Activated CD4-positive, alpha-beta memory T cell treated with anti-CD3 and anti-CD28 coated beads, Interleukin-2, amount 10 ng/mL, durations not matched to agents 7 days and 5 days (primary cell): ENCODE measurements around the gene NRDC. TPM values are rescaled to one million over a fixed set of nuclear protein-coding genes. Genes with fewer than 3 reads are reported as not detected.

Experiments
- CTCF ChIA-PET: fragments of 350-600 bp; sonication (Branson Sonifier 250); formaldehyde crosslinking; loops from one replicate; lab custom pipeline; 2021; ENCODE audit warnings: antibody characterized with exemption, inconsistent platforms; lab: Charles Lee
- POLR2A ChIA-PET: fragments of 350-600 bp; sonication (Branson Sonifier 250); formaldehyde crosslinking; loops from one replicate; lab custom pipeline; 2021; ENCODE audit warnings: antibody characterized with exemption; lab: Charles Lee
- DNase-seq: peaks from one replicate; pipeline ENCODE4 v3.0.0-alpha.2; 2020
- H3K27ac Mint-ChIP-seq: one replicate; pipeline ENCODE4 v1.8.0; 2021; ENCODE audit warnings: mild to moderate bottlenecking, mixed read lengths
- H3K27me3 Mint-ChIP-seq: one replicate; pipeline ENCODE4 v1.8.0; 2021; ENCODE audit warnings: mixed read lengths
- H3K36me3 Mint-ChIP-seq: one replicate; pipeline ENCODE4 v1.8.0; 2021; ENCODE audit warnings: low read depth, mixed read lengths
- H3K4me1 Mint-ChIP-seq: one replicate; pipeline ENCODE4 v1.8.0; 2021; ENCODE audit warnings: mixed read lengths
- H3K4me3 Mint-ChIP-seq: one replicate; pipeline ENCODE4 v1.8.0; 2021; ENCODE audit warnings: mild to moderate bottlenecking, mixed read lengths
- H3K9me3 Mint-ChIP-seq: one replicate; pipeline ENCODE4 v1.8.0; 2021; ENCODE audit warnings: mixed read lengths
- total RNA-seq, 2 experiments: library from RNA; stranded (reverse); gene quantifications; one replicate each; pipeline ENCODE4 v1.2.3, GENCODE V29; 2021

NRDC gene, protein sequence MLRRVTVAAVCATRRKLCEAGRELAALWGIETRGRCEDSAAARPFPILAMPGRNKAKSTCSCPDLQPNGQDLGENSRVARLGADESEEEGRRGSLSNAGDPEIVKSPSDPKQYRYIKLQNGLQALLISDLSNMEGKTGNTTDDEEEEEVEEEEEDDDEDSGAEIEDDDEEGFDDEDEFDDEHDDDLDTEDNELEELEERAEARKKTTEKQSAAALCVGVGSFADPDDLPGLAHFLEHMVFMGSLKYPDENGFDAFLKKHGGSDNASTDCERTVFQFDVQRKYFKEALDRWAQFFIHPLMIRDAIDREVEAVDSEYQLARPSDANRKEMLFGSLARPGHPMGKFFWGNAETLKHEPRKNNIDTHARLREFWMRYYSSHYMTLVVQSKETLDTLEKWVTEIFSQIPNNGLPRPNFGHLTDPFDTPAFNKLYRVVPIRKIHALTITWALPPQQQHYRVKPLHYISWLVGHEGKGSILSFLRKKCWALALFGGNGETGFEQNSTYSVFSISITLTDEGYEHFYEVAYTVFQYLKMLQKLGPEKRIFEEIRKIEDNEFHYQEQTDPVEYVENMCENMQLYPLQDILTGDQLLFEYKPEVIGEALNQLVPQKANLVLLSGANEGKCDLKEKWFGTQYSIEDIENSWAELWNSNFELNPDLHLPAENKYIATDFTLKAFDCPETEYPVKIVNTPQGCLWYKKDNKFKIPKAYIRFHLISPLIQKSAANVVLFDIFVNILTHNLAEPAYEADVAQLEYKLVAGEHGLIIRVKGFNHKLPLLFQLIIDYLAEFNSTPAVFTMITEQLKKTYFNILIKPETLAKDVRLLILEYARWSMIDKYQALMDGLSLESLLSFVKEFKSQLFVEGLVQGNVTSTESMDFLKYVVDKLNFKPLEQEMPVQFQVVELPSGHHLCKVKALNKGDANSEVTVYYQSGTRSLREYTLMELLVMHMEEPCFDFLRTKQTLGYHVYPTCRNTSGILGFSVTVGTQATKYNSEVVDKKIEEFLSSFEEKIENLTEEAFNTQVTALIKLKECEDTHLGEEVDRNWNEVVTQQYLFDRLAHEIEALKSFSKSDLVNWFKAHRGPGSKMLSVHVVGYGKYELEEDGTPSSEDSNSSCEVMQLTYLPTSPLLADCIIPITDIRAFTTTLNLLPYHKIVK
- 100 to 1,000 TPM; 162 to 164 TPM for total RNA-seq

DNA sequence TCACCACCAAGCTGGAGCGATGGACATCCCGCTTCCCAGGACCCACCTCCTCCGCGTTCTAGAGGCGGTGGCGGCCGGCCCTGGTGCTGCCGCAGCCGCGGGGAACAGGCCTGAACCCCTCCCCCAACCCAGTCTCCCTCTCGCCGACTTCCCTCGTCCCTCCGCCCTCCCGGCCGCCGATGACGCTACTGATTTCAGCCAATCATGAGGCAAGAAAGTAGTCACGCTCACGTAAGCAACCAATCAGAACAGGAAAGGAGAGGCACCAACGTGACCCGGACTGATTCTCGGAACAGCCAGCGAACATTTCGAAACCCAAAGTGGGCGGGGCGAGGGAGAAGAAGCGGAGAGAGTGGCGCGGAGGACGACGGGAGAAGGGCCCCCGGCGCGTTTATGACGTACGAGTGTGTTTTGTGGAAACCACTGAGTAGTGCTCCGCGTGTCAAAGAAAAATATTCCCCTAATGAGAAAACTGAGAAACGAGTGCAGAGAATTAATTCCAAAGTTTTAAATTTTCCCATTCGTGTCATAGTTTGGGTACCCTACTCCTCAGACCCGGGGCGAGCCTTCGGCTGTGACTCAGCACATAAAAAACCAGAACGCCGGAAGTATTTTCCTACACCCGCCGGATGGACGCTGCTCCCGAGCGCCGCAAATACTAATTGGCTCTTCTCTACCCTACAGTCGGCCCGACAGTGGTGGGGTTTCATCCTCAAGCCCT, at the start of gene NRDC:
TSS of gene NRDC (minus strand) at position 112 of the 721 bp plus-strand sequence. CDS start 112 bp downstream, outside the sequence.
- Mint-ChIP-seq H3K36me3 (peaks cover 14% of the 10 kb centered on the region), H3K4me3 (no peak within 1 kb of the TSS), H3K4me1 (peaks cover 28% of the 10 kb centered on the region), H3K9me3 (no peaks in the 10 kb centered on the region), H3K27ac (no peak within 1 kb of the TSS), H3K27me3 (peaks cover 17% of the 10 kb centered on the region)
- ChIA-PET POLR2A (interaction anchor here (0.6 to 2.5 kb wide), 25 partner anchors 8 to 964 kb away, joined by 3 to 10 read pairs (median 4); partner anchors contain the start of genes BTF3L4, EPS15, KTI12 and ORC1), CTCF (interaction anchor here (0.9 to 1.2 kb wide), 4 partner anchors 18 to 690 kb away, joined by 3 to 6 read pairs (median 3); no protein-coding TSS in a partner anchor)
- peak; percentile 100 for DNase-seq

DNA sequence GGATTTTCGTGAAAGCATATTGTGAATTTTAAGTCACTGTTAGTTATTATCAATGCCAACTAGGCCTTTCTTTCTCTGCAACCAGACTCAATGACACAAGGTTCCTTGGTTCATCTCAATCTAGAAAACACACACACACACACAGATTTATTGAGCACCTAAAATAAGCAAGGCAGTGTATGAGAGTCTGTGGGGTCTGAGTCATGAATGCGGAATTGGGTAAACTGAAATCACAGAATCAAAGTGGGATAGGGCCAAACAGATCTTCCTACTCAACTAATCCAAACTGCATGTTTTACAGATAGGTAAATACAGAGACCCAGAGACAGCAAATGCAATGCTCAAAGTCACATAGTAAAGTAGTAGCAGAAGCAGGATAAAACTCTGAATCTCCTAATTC, 48.5 kb upstream of the NRDC start:
- H3K4me1 Mint-ChIP-seq: no peaks in the 10 kb centered on the region
- no peak for DNase-seq
- no peaks in the 10 kb centered on the region for H3K9me3 Mint-ChIP-seq
- no peak overlapping the region for H3K4me3 Mint-ChIP-seq
- peaks cover 12% of the 10 kb centered on the region for H3K27me3 Mint-ChIP-seq
- no peak overlapping the region for H3K27ac Mint-ChIP-seq
- ChIA-PET CTCF (no interaction called here), POLR2A (no interaction called here)
- H3K36me3 Mint-ChIP-seq: no peaks in the 10 kb centered on the region

GRCh38 chr1:51926171-51926812, 47.8 kb upstream of the NRDC start:
- ChIA-PET POLR2A (no interaction called here), CTCF (interaction anchor here (0.6 to 2.8 kb wide), 4 partner anchors 20 to 73 kb away, joined by 3 to 12 read pairs (median 6); no protein-coding TSS in a partner anchor)
- Mint-ChIP-seq H3K4me3 (no peak overlapping the region), H3K4me1 (no peaks in the 10 kb centered on the region), H3K27ac (no peak overlapping the region), H3K36me3 (no peaks in the 10 kb centered on the region), H3K27me3 (peaks cover 14% of the 10 kb centered on the region), H3K9me3 (no peaks in the 10 kb centered on the region)
- DNase-seq: no peak

DNA sequence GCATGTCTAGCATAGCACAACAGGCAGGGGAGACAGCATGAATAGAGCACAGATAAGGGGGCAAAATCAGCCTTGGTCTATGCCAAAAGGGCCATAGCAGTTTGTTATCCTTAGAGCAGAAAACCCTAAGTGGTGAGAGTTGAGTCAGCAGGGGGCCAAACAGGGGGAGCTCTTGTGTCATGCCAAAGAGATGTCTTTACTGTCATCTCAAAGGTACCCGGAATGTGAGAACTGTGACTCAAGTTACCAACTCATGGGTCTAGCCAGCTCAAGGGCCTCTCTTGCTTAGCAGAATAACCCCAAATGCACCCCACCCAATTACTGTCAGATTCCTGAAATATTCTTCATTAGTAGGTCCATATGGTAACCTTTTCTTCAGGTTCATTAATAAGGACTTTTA, 45.9 kb upstream of the NRDC start:
- Mint-ChIP-seq H3K36me3 (no peaks in the 10 kb centered on the region), H3K4me3 (no peak overlapping the region), H3K9me3 (no peaks in the 10 kb centered on the region), H3K27ac (no peak overlapping the region), H3K27me3 (peaks cover 16% of the 10 kb centered on the region), H3K4me1 (no peaks in the 10 kb centered on the region)
- peak; percentile 17 for DNase-seq
- ChIA-PET POLR2A (no interaction called here), CTCF (interaction anchor here (2.8 kb wide), 1 partner anchor 27 kb away, joined by 12 read pairs; no protein-coding TSS in a partner anchor)

DNA sequence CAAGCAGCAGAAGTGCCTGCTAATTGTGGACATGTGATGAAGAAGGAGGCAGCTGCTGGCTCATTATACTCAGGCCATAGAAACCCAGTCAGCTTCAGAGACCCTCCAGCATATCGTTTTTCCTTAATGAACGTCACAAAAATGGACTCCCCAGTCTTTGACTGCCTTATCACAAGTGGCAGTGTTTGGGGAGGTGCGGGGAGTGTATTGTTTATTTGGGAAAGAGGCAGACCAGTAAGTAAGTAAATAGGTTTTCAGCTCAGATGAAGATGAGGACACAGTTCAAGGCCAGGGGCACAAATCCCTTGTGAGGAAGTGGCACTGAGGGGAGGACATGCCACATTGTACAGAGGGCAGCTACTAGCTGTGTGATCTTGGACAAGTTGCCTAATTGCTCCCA, 43.5 kb upstream of the NRDC start:
- ChIA-PET CTCF (interaction anchor here (1.6 kb wide), 1 partner anchor 87 kb away, joined by 3 read pairs; no protein-coding TSS in a partner anchor), POLR2A (no interaction called here)
- no peaks in the 10 kb centered on the region for H3K4me1 Mint-ChIP-seq
- no peak overlapping the region for H3K4me3 Mint-ChIP-seq
- H3K36me3 Mint-ChIP-seq: no peaks in the 10 kb centered on the region
- no peak for DNase-seq
- H3K27me3 Mint-ChIP-seq: peaks cover 17% of the 10 kb centered on the region
- no peak overlapping the region for H3K27ac Mint-ChIP-seq
- H3K9me3 Mint-ChIP-seq: no peaks in the 10 kb centered on the region

DNA sequence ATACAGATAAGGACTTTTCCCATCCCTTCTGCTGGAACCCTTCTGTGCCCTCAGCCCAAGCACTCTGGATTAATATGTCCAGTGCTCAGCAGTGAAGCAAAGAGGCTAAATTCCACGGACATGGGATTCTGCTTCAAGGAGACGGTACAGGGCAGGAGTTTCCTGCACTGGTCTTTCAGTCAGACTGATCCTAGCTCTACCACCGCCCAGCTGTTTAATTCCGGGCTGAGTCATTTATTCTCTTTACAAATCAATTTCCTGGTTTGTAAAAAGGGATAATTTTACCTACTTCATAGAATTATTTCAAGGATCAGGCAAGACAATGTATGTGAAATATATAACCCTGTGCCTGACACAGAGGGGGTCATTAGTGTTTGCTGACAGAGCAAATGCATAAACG, 41.6 kb upstream of the NRDC start:
- POLR2A ChIA-PET: no interaction called here
- Mint-ChIP-seq H3K9me3 (no peaks in the 10 kb centered on the region), H3K4me3 (no peak overlapping the region), H3K4me1 (no peaks in the 10 kb centered on the region), H3K27ac (no peak overlapping the region), H3K27me3 (peaks cover 23% of the 10 kb centered on the region), H3K36me3 (no peaks in the 10 kb centered on the region)
- CTCF ChIA-PET: no interaction called here
- DNase-seq: no peak

- H3K9me3 Mint-ChIP-seq: no peaks in the 10 kb centered on the region
- H3K36me3 Mint-ChIP-seq: no peaks in the 10 kb centered on the region
- peaks cover 27% of the 10 kb centered on the region for H3K27me3 Mint-ChIP-seq
- no peak overlapping the region for H3K4me3 Mint-ChIP-seq
- no peaks in the 10 kb centered on the region for H3K4me1 Mint-ChIP-seq
- CTCF ChIA-PET: no interaction called here
- DNase-seq: no peak
- H3K27ac Mint-ChIP-seq: no peak overlapping the region
- POLR2A ChIA-PET: no interaction called here
Observed at GRCh38 chr1:51919684-51920083, 41.2 kb upstream of the NRDC start.

DNA sequence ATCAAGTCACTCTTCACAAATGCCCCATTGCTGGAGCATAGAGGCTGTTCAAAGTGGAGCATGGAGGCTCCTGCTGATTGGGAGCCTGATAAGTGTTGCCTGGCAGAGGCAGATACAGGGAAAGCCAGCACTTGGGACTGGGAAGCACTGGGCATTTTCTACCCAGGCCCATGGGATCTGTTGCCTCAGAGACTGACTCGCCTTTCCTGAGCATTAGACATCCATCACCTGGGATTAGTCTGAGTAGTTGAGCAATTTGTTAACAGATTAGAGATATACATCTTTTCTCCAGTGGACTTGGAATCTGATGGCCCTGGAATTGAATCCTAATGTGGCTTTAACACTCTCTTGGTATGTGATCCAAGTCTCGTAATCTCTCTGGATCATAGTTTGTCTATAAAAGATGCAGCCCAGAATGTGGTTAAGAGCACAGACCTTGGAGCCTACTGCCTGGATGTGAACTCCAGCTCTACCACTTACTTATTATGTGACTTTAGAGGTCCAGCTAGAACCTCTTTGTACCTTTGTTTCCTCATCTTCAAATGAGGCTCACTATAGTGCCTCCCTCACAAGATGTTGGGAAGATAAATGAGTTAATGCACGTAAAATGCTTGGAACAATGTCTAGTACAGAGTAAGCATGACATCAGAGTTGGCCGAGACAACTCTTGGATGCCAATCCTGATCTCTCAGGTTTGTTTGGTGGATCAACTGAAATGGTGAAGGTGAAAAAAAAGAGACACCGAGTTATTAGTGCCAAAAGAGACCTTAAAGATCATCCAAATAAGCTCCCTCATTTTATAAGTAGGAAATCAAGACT, 38.3 kb upstream of the NRDC start:
- Mint-ChIP-seq H3K27me3 (peaks cover 32% of the 10 kb centered on the region), H3K27ac (no peak overlapping the region), H3K4me1 (no peaks in the 10 kb centered on the region), H3K36me3 (no peaks in the 10 kb centered on the region), H3K9me3 (no peaks in the 10 kb centered on the region), H3K4me3 (no peak overlapping the region)
- DNase-seq: no peak
- POLR2A ChIA-PET: no interaction called here
- CTCF ChIA-PET: interaction anchor here (1.9 kb wide), 1 partner anchor 20 kb away, joined by 6 read pairs; no protein-coding TSS in a partner anchor

GRCh38 chr1:51915951-51916350, 37.4 kb upstream of the NRDC start:
- ChIA-PET CTCF (interaction anchor here (0.5 kb wide), 1 partner anchor 169 kb away, joined by 3 read pairs; no protein-coding TSS in a partner anchor), POLR2A (no interaction called here)
- no peak for DNase-seq
- Mint-ChIP-seq H3K27ac (no peak overlapping the region), H3K36me3 (no peaks in the 10 kb centered on the region), H3K4me1 (no peaks in the 10 kb centered on the region), H3K9me3 (no peaks in the 10 kb centered on the region), H3K4me3 (no peak overlapping the region), H3K27me3 (peaks cover 27% of the 10 kb centered on the region)

- ChIA-PET POLR2A (no interaction called here), CTCF (no interaction called here)
- H3K4me3 Mint-ChIP-seq: no peak overlapping the region
- peaks cover 22% of the 10 kb centered on the region for H3K27me3 Mint-ChIP-seq
- no peaks in the 10 kb centered on the region for H3K9me3 Mint-ChIP-seq
- no peak for DNase-seq
- H3K36me3 Mint-ChIP-seq: no peaks in the 10 kb centered on the region
- H3K27ac Mint-ChIP-seq: no peak overlapping the region
- no peaks in the 10 kb centered on the region for H3K4me1 Mint-ChIP-seq
Observed at GRCh38 chr1:51912881-51913280, 34.4 kb upstream of the NRDC start.
